ENCODE data around the gene GLE1.
A peak's percentile ranks its signal among the peaks of the same experiment; 100 is the strongest.

The GLE1 gene

GRCh38 chr9:128504485-128505413 is at the start of gene GLE1:
TSS of gene GLE1 (plus strand) at chr9:128504719. CDS start at chr9:128504806, 87 bp downstream.
- DNase-seq (ENCODE audit: low read depth): peak; percentile 96

GRCh38 chr9:128454991-128455390 is 49.5 kb upstream of the GLE1 start:
- no peak for DNase-seq (ENCODE audit: low read depth)

- DNase-seq (ENCODE audit: low read depth): peak; percentile 98
Measured at GRCh38 chr9:128455849-128456612, 48.5 kb upstream of the GLE1 start, which contains the start of gene ODF2. TSS of gene ODF2 (plus strand) at chr9:128456006. CDS start at chr9:128456092, 86 bp downstream.

GRCh38 chr9:128456613-128457061 is 47.9 kb upstream of the GLE1 start:
- peak; percentile 55 for DNase-seq (ENCODE audit: low read depth)

GRCh38 chr9:128457207-128457606 is 47.3 kb upstream of the GLE1 start:
- no peak for DNase-seq (ENCODE audit: low read depth)

GRCh38 chr9:128459011-128459410 is 45.5 kb upstream of the GLE1 start:
- DNase-seq (ENCODE audit: low read depth): no peak

- DNase-seq (ENCODE audit: low read depth): no peak
Measured at GRCh38 chr9:128469070-128469469, 35.4 kb upstream of the GLE1 start.

GRCh38 chr9:128470560-128470959 is 34.0 kb upstream of the GLE1 start:
- no peak for DNase-seq (ENCODE audit: low read depth)

- DNase-seq (ENCODE audit: low read depth): no peak
Measured at GRCh38 chr9:128473104-128473503, 31.4 kb upstream of the GLE1 start.

- DNase-seq (ENCODE audit: low read depth): no peak
Measured at GRCh38 chr9:128475867-128476266, 28.7 kb upstream of the GLE1 start.

- no peak for DNase-seq (ENCODE audit: low read depth)
Measured at GRCh38 chr9:128479262-128479661, 25.3 kb upstream of the GLE1 start.

- no peak for DNase-seq (ENCODE audit: low read depth)
Measured at GRCh38 chr9:128481561-128481960, 23.0 kb upstream of the GLE1 start.

GRCh38 chr9:128482186-128482585 is 22.3 kb upstream of the GLE1 start:
- DNase-seq (ENCODE audit: low read depth): no peak

GRCh38 chr9:128484686-128485413 is 19.7 kb upstream of the GLE1 start:
- no peak for DNase-seq (ENCODE audit: low read depth)

- DNase-seq (ENCODE audit: low read depth): no peak
Measured at GRCh38 chr9:128485414-128485855, 19.1 kb upstream of the GLE1 start.

GRCh38 chr9:128486201-128486600 is 18.3 kb upstream of the GLE1 start:
- DNase-seq (ENCODE audit: low read depth): no peak

GRCh38 chr9:128493424-128493823 is 11.1 kb upstream of the GLE1 start:
- DNase-seq (ENCODE audit: low read depth): no peak

GRCh38 chr9:128494108-128494745 is 10.3 kb upstream of the GLE1 start:
- DNase-seq (ENCODE audit: low read depth): no peak

GRCh38 chr9:128494746-128495129 is 9.8 kb upstream of the GLE1 start:
- no peak for DNase-seq (ENCODE audit: low read depth)

- no peak for DNase-seq (ENCODE audit: low read depth)
Measured at GRCh38 chr9:128495296-128495695, 9.2 kb upstream of the GLE1 start.

GRCh38 chr9:128495804-128496417 is 8.6 kb upstream of the GLE1 start:
- no peak for DNase-seq (ENCODE audit: low read depth)
